IMR-90 (cell line): Measurements from ENCODE around the gene SLC23A3. TPM values are rescaled to one million over a fixed set of nuclear protein-coding genes. Genes with fewer than 3 reads are reported as not detected.
A peak's percentile ranks its signal among the peaks of the same experiment; 100 is the strongest.

Experiments used
- ATAC-seq: fragments of 200-7000 bp; cut with Tn5 transposase; 2 replicates; pipeline ENCODE4 v1.9.1; 2020; ENCODE audit warnings: low read depth, mild to moderate bottlenecking, moderate library complexity
- BruUV-seq: library from RNA; stranded (reverse); fragments of 400-500 nt; replicated peaks from 2 replicates; lab custom pipeline; 2021; lab: Mats Ljungman, UMichigan
- CTCF ChIA-PET: fragments of 300-600 bp; formaldehyde crosslinking; extraction: SDS; loops from one replicate; lab custom pipeline; 2021; ENCODE audit warnings: antibody characterized with exemption; lab: Yijun Ruan, JAX
- POLR2A ChIA-PET: fragments of 300-600 bp; sonication (Branson Sonifier 250); formaldehyde crosslinking; loops from one replicate; lab custom pipeline; 2022; ENCODE audit warnings: antibody characterized with exemption; ENCODE audit not compliant: unreplicated experiment; lab: Charles Lee
- DNase-seq: peaks from one replicate; pipeline ENCODE4 v3.0.0; 2013
- H2AFZ ChIP-seq: replicated peaks from 2 replicates; pipeline ENCODE3; 2013; ENCODE audit warnings: low read length, mild to moderate bottlenecking; ENCODE audit not compliant: poor library complexity
- H2AK5ac ChIP-seq: 2 replicates; pipeline ENCODE4 v1.6.1; 2013; ENCODE audit warnings: low read depth, low read length, inconsistent platforms
- H2AK9ac ChIP-seq: replicated peaks from 2 replicates; pipeline ENCODE3; 2013; ENCODE audit warnings: mild to moderate bottlenecking, low read depth, low read length, moderate library complexity; ENCODE audit not compliant: poor library complexity
- H2BK120ac ChIP-seq: 2 replicates; pipeline ENCODE4 v1.6.1; 2013; ENCODE audit warnings: low read depth, low read length, inconsistent platforms
- H2BK15ac ChIP-seq: 3 replicates; pipeline ENCODE4 v1.6.1; 2013; ENCODE audit warnings: low read depth, low read length, inconsistent platforms
- H2BK20ac ChIP-seq: 2 replicates; pipeline ENCODE4 v1.6.1; 2013; ENCODE audit warnings: low read depth, mild to moderate bottlenecking, inconsistent platforms, low read length, moderate library complexity
- H2BK5ac ChIP-seq: 2 replicates; pipeline ENCODE4 v1.6.1; 2013; ENCODE audit warnings: mild to moderate bottlenecking, low read depth, low read length, inconsistent platforms; ENCODE audit not compliant: poor library complexity, severe bottlenecking
- H3K14ac ChIP-seq: replicated peaks from 2 replicates; pipeline ENCODE4 v1.6.1; 2013; ENCODE audit warnings: low read depth, low read length, inconsistent platforms
- H3K18ac ChIP-seq: 2 replicates; pipeline ENCODE4 v1.6.1; 2013; ENCODE audit warnings: low read depth, low read length, control low read depth
- H3K23ac ChIP-seq: 2 replicates; pipeline ENCODE4 v1.6.1; 2013; ENCODE audit warnings: low read depth, low read length, inconsistent platforms
- H3K27ac ChIP-seq: 2 replicates; pipeline ENCODE4 v1.5.1; 2013; ENCODE audit warnings: mild to moderate bottlenecking, control low read depth, low read length; ENCODE audit not compliant: insufficient read depth
- H3K27me3 ChIP-seq: 2 replicates; pipeline ENCODE4 v1.6.1; 2013; ENCODE audit warnings: low read length; ENCODE audit not compliant: control insufficient read depth, insufficient read depth
- H3K36me3 ChIP-seq: 2 replicates; pipeline ENCODE4 v1.6.1; 2013; ENCODE audit warnings: low read length, mixed read lengths; ENCODE audit not compliant: control insufficient read depth, insufficient read depth
- H3K4ac ChIP-seq: 2 replicates; pipeline ENCODE4 v1.6.1; 2013; ENCODE audit warnings: low read depth, low read length, inconsistent platforms
- H3K4me1 ChIP-seq: 2 replicates; pipeline ENCODE4 v1.6.1; 2013; ENCODE audit warnings: low read length, mixed read lengths; ENCODE audit not compliant: control insufficient read depth, insufficient read depth
- H3K4me2 ChIP-seq: 2 replicates; pipeline ENCODE4 v1.6.1; 2013; ENCODE audit warnings: low read depth, mild to moderate bottlenecking, control low read depth, low read length, moderate library complexity
- H3K4me3 ChIP-seq: 2 replicates; pipeline ENCODE4 v1.5.1; 2013; ENCODE audit warnings: low read depth, mild to moderate bottlenecking, control low read depth, low read length, moderate library complexity; ENCODE audit not compliant: insufficient read depth
- H3K56ac ChIP-seq: 2 replicates; pipeline ENCODE4 v1.6.1; 2013; ENCODE audit warnings: low read length, inconsistent platforms; ENCODE audit not compliant: insufficient read depth; ENCODE audit errors: extremely low read depth
- H3K79me1 ChIP-seq, 2 experiments: 2 replicates each; pipeline ENCODE4 v1.6.1; 2013; ENCODE audit warnings: low read length in 2 of 2, inconsistent platforms in 1 of 2, low read depth in 1 of 2
- H3K9ac ChIP-seq: 2 replicates; pipeline ENCODE4 v1.6.1; 2013; ENCODE audit warnings: low read depth, low read length, control low read depth
- H3K9me1 ChIP-seq: 2 replicates; pipeline ENCODE4 v1.6.1; 2013; ENCODE audit warnings: low read length, inconsistent platforms; ENCODE audit not compliant: insufficient read depth
- H3K9me3 ChIP-seq: 2 replicates; pipeline ENCODE4 v1.6.1; 2013; ENCODE audit warnings: low read length; ENCODE audit not compliant: control insufficient read depth, insufficient read depth
- H4K20me1 ChIP-seq: 2 replicates; pipeline ENCODE4 v1.6.1; 2013; ENCODE audit warnings: low read length, inconsistent platforms; ENCODE audit not compliant: insufficient read depth
- H4K5ac ChIP-seq: 2 replicates; pipeline ENCODE4 v1.6.1; 2013; ENCODE audit warnings: mild to moderate bottlenecking, low read depth, low read length, control low read depth
- H4K8ac ChIP-seq, 2 experiments: 2 replicates each; pipeline ENCODE4 v1.6.1; 2013; ENCODE audit warnings: low read depth in 2 of 2, low read length in 2 of 2, control low read depth in 1 of 2, inconsistent platforms in 1 of 2
- H4K91ac ChIP-seq: 2 replicates; pipeline ENCODE4 v1.6.1; 2013; ENCODE audit warnings: low read depth, low read length, inconsistent platforms; ENCODE audit not compliant: insufficient read depth
- BHLHE40 ChIP-seq: fragments of 150-350 bp; IDR thresholded peaks from 2 replicates; pipeline ENCODE4 v1.6.1; 2016; ENCODE audit warnings: mild to moderate bottlenecking, low read depth, low read length
- CEBPB ChIP-seq: IDR thresholded peaks from 2 replicates; pipeline ENCODE4 v1.6.1; 2012; ENCODE audit warnings: low read depth, low read length, improper control_type of control experiment
- CHD1 ChIP-seq: IDR thresholded peaks from 2 replicates; pipeline ENCODE4 v1.6.1; 2012; ENCODE audit warnings: low read depth, low read length, improper control_type of control experiment
- CTCF ChIP-seq: conservative IDR thresholded peaks from 2 replicates; pipeline ENCODE4 v1.5.1; 2012; ENCODE audit warnings: mild to moderate bottlenecking, low read depth, low read length, improper control_type of control experiment
- ELK1 ChIP-seq: fragments of 150-350 bp; IDR thresholded peaks from 2 replicates; pipeline ENCODE4 v1.6.1; 2016; ENCODE audit warnings: low read depth, mild to moderate bottlenecking, low read length, moderate library complexity, borderline replicate concordance
- FOS ChIP-seq: fragments of 150-350 bp; IDR thresholded peaks from 2 replicates; pipeline ENCODE4 v1.6.1; 2016; ENCODE audit warnings: low read depth, low read length
- MAFK ChIP-seq: IDR thresholded peaks from 2 replicates; pipeline ENCODE4 v1.6.1; 2012; ENCODE audit warnings: low read depth, low read length, improper control_type of control experiment
- MAZ ChIP-seq: IDR thresholded peaks from 2 replicates; pipeline ENCODE4 v1.6.1; 2012; ENCODE audit warnings: low read depth, mild to moderate bottlenecking, low read length, improper control_type of control experiment, moderate library complexity, borderline replicate concordance
- MXI1 ChIP-seq: IDR thresholded peaks from 2 replicates; pipeline ENCODE4 v1.6.1; 2012; ENCODE audit warnings: low read depth, mild to moderate bottlenecking, low read length, moderate library complexity, borderline replicate concordance
- NFE2L2 ChIP-seq: fragments of 150-350 bp; IDR thresholded peaks from 2 replicates; pipeline ENCODE4 v1.6.1; 2016; ENCODE audit warnings: low read depth, mild to moderate bottlenecking, low read length
- POLR2A ChIP-seq: IDR thresholded peaks from 2 replicates; pipeline ENCODE4 v1.6.1; 2012; ENCODE audit warnings: mild to moderate bottlenecking, low read depth, low read length
- RAD21 ChIP-seq: IDR thresholded peaks from 2 replicates; pipeline ENCODE4 v1.6.1; 2012; ENCODE audit warnings: low read length, improper control_type of control experiment
- RCOR1 ChIP-seq: IDR thresholded peaks from 2 replicates; pipeline ENCODE4 v1.6.1; 2012; ENCODE audit warnings: mild to moderate bottlenecking, low read length, improper control_type of control experiment; ENCODE audit not compliant: insufficient replicate concordance
- RFX5 ChIP-seq: IDR thresholded peaks from 2 replicates; pipeline ENCODE4 v1.8.0; 2012; ENCODE audit warnings: low read depth, mild to moderate bottlenecking, low read length, moderate library complexity
- SMC3 ChIP-seq: fragments of 150-350 bp; IDR thresholded peaks from 2 replicates; pipeline ENCODE4 v1.6.1; 2016; ENCODE audit warnings: low read depth, mild to moderate bottlenecking, antibody characterized with exemption, low read length, moderate library complexity
- USF2 ChIP-seq: fragments of 150-350 bp; IDR thresholded peaks from 2 replicates; pipeline ENCODE4 v1.6.1; 2017; ENCODE audit warnings: mild to moderate bottlenecking, antibody characterized with exemption, low read length, low read depth
- WGBS, 2 experiments: methylation state at CpG; one replicate each; pipeline versions ENCODE4 v1.1.5 to v1.1.7; 2013; ENCODE audit warnings: missing lambda C conversion rate in 2 of 2; ENCODE audit not compliant: insufficient read length in 1 of 2; ENCODE audit errors: extremely low coverage in 2 of 2; 5-methylcytosine and 5-hydroxymethylcytosine counted together
- dilution Hi-C: fragments of 300-500 bp; cut with HindIII; formaldehyde crosslinking; loops from one replicate; pipeline ENCODE4 v1.14.3; 2018; ENCODE audit warnings: low sequenced_read_pairs; ENCODE audit not compliant: unreplicated experiment
- in situ Hi-C: fragments of 300-500 bp; cut with MboI; formaldehyde crosslinking; loops from 3 replicates; pipeline ENCODE4 v1.14.3; 2019; ENCODE audit warnings: low sequenced_read_pairs, inconsistent platforms, mixed read lengths
- intact Hi-C: fragments of 100-400 bp; cut with micrococcal nuclease; formaldehyde crosslinking; loops from 2 replicates; pipeline ENCODE4 v1.10.0; 2022
- polyA plus RNA-seq, 3 experiments: library from polyadenylated mRNA; depleted of rRNA; stranded (reverse); fragments of >200 nt; gene quantifications; 2 replicates each; pipeline ENCODE4 v1.2.3, GENCODE V29; 2012; ENCODE audit warnings: low replicate concordance in 1 of 3
- total RNA-seq: library from RNA; depleted of rRNA; stranded (reverse); fragments of >200 nt; gene quantifications from 2 replicates; pipeline ENCODE4 v1.2.3, GENCODE V29; 2012

The SLC23A3 gene
- total and polyA plus RNA-seq, 2 of the 4 experiments (the other 2 are of a cell fraction) = 0.18 to 0.65 TPM

- Histone ChIP-seq H2BK120ac (no peak overlapping the region), H2BK5ac (no peak overlapping the region), H3K27me3 (no peaks in the 10 kb centered on the region), H3K23ac (no peak overlapping the region), H2AK9ac (peak overlapping the region; percentile 5), H3K4me3 (no peak overlapping the region), H4K20me1 (no peaks in the 10 kb centered on the region), H3K9me1 (peaks cover 3% of the 10 kb centered on the region; the same call in 1 of the 2 replicates), H3K9ac (no peak overlapping the region), H2BK20ac (no peak overlapping the region), H4K5ac (no peak overlapping the region), H4K8ac (no peak overlapping the region), H4K91ac (no peak overlapping the region), H3K4me1 (peaks cover 5% of the 10 kb centered on the region), H3K79me1 (no peaks in the 10 kb centered on the region; a peak in 1 of 4 replicates), H2AK5ac (no peak overlapping the region), H3K36me3 (peaks cover 12% of the 10 kb centered on the region), H3K9me3 (no peaks in the 10 kb centered on the region), H3K4me2 (no peak overlapping the region), H3K56ac (no peak overlapping the region; the same call in 1 of the 2 replicates), H2AFZ (peak overlapping the region; percentile 8), H3K4ac (no peak overlapping the region), H3K27ac (no peak overlapping the region), H3K18ac (no peak overlapping the region), H3K14ac (0 out of 2 replicates have a peak overlapping the region, but pooled peaks have one; percentile 11), H2BK15ac (no peak overlapping the region)
- BruUV-seq = no TSS peak
- POLR2A ChIA-PET = no interaction called here
- 80% methylated on average over 1 of the region's 6 CpGs; no CpG with 5 or more reads in 1 of the 2 experiments for WGBS, 2 experiments
- no peak for TF ChIP-seq POLR2A
- TF ChIP-seq MAFK = no peak
- TF ChIP-seq RFX5 = no peak
- TF ChIP-seq ELK1 = no peak
- no peak for TF ChIP-seq CEBPB
- TF ChIP-seq RCOR1 = no peak
- no peak; the same call in 1 of the 2 replicates for TF ChIP-seq SMC3
- no peak for TF ChIP-seq MAZ
- peak; percentile 70; the same call in 1 of the 2 replicates for TF ChIP-seq MXI1
- no peak; the same call in 1 of the 2 replicates for TF ChIP-seq BHLHE40
- 0 out of 2 replicates have a peak, but pooled peaks have one; percentile 10 for TF ChIP-seq RAD21
- TF ChIP-seq USF2 = no peak
- TF ChIP-seq FOS = peak; percentile 45; the same call in 1 of the 2 replicates
- no peak for TF ChIP-seq NFE2L2
- no peak for TF ChIP-seq CHD1
- TF ChIP-seq CTCF = peak; percentile 33; the same call in 1 of the 2 replicates
- dilution Hi-C loops (no loop called here), in situ Hi-C loops (no loop called here), intact Hi-C loops (no loop called here)
- DNase-seq = peak; percentile 67
- CTCF ChIA-PET = interaction anchor here (0.6 to 1.9 kb wide), 6 partner anchors 17 to 113 kb away, joined by 3 to 7 read pairs (median 4); no protein-coding TSS in a partner anchor
- ATAC-seq = peak; percentile 98
Observed at GRCh38 chr2:219142329-219142728, 27.5 kb downstream of the SLC23A3 start.
